RWPE2 (cell line): ENCODE data around the gene C8A.

Source experiments
- ATAC-seq: fragments of 200-7000 bp; cut with Tn5 transposase; 3 replicates; pipeline ENCODE4 v1.9.1; 2021; ENCODE audit warnings: low read depth
- DNase-seq: peaks from one replicate; pipeline ENCODE4 v3.0.0-alpha.2; 2020; ENCODE audit warnings: low spot score
- H3K27ac ChIP-seq: fragments of 450-650 bp; 2 replicates; pipeline ENCODE4 v1.5.1; 2017; ENCODE audit warnings: mild to moderate bottlenecking; ENCODE audit not compliant: poor library complexity, severe bottlenecking
- H3K27me3 ChIP-seq: fragments of 250-450 bp; sonication (Bioruptor Pico); 2 replicates; pipeline ENCODE4 v1.5.1; 2021; ENCODE audit warnings: mild to moderate bottlenecking, moderate library complexity; ENCODE audit not compliant: insufficient read depth, poor library complexity, severe bottlenecking
- H3K36me3 ChIP-seq: fragments of 250-450 bp; sonication (Bioruptor Pico); 2 replicates; pipeline ENCODE4 v1.5.1; 2020; ENCODE audit warnings: low read depth, mild to moderate bottlenecking, moderate library complexity
- H3K4me1 ChIP-seq: fragments of 250-450 bp; sonication (Bioruptor Pico); 2 replicates; pipeline ENCODE4 v1.5.1; 2021; ENCODE audit warnings: mild to moderate bottlenecking, moderate library complexity; ENCODE audit not compliant: insufficient read depth, poor library complexity, severe bottlenecking
- H3K4me3 ChIP-seq: fragments of 250-450 bp; sonication (Bioruptor Pico); 2 replicates; pipeline ENCODE4 v1.5.1; 2021; ENCODE audit warnings: mild to moderate bottlenecking, moderate library complexity; ENCODE audit not compliant: severe bottlenecking
- H3K9me3 ChIP-seq: fragments of 250-450 bp; sonication (Bioruptor Pico); 2 replicates; pipeline ENCODE4 v1.5.1; 2021; ENCODE audit warnings: mild to moderate bottlenecking, moderate library complexity; ENCODE audit not compliant: severe bottlenecking
- CTCF ChIP-seq: fragments of 450-650 bp; IDR thresholded peaks from one replicate; pipeline ENCODE4 v1.5.1; 2017; ENCODE audit warnings: mild to moderate bottlenecking, moderate library complexity; ENCODE audit not compliant: poor library complexity, severe bottlenecking

The C8A gene

GRCh38 chr1:56963667-56964066 lies 109.1 kb downstream of the C8A start:
- no peak for ATAC-seq
- H3K36me3 ChIP-seq: no peaks in the 10 kb centered on the region

GRCh38 chr1:56964349-56965017 lies 109.9 kb downstream of the C8A start:
- H3K36me3 ChIP-seq: no peaks in the 10 kb centered on the region
- H3K4me3 ChIP-seq: no peak overlapping the region
- ATAC-seq (no peak), DNase-seq (no peak)
- TF ChIP-seq CTCF: no peak
- no peak overlapping the region for H3K27ac ChIP-seq
- no peaks in the 10 kb centered on the region for H3K4me1 ChIP-seq
- no peaks in the 10 kb centered on the region for H3K9me3 ChIP-seq
- no peaks in the 10 kb centered on the region for H3K27me3 ChIP-seq

More at GRCh38 chr1:56963667-56964066, 109.1 kb downstream of the C8A start:
- no peak for TF ChIP-seq CTCF
- Histone ChIP-seq H3K27ac (no peak overlapping the region), H3K27me3 (no peaks in the 10 kb centered on the region), H3K4me3 (no peak overlapping the region), H3K9me3 (no peaks in the 10 kb centered on the region), H3K4me1 (no peaks in the 10 kb centered on the region)
- no peak for DNase-seq

- Histone ChIP-seq H3K9me3 (no peaks in the 10 kb centered on the region), H3K36me3 (no peaks in the 10 kb centered on the region), H3K27ac (no peak overlapping the region), H3K27me3 (no peaks in the 10 kb centered on the region), H3K4me1 (no peaks in the 10 kb centered on the region), H3K4me3 (no peak overlapping the region)
- ATAC-seq (no peak), DNase-seq (no peak)
- TF ChIP-seq CTCF: no peak
Observed at GRCh38 chr1:56965191-56965590, 110.6 kb downstream of the C8A start.

- H3K36me3 ChIP-seq: no peaks in the 10 kb centered on the region
- H3K27ac ChIP-seq: no peak within 1 kb of the TSS
- H3K4me3 ChIP-seq: no peak within 1 kb of the TSS
- no peaks in the 10 kb centered on the region for H3K4me1 ChIP-seq
- no peaks in the 10 kb centered on the region for H3K9me3 ChIP-seq
- ATAC-seq (no peak), DNase-seq (no peak)
- TF ChIP-seq CTCF: no peak
- H3K27me3 ChIP-seq: no peaks in the 10 kb centered on the region
Observed at GRCh38 chr1:56965916-56966697, 111.5 kb downstream of the C8A start, which contains the start of gene C8B. Gene C8B (minus strand): TSS chr1:56966015. CDS start chr1:56965948, 67 bp downstream.

- H3K27me3 ChIP-seq: no peaks in the 10 kb centered on the region
- H3K4me3 ChIP-seq: no peak overlapping the region
- no peaks in the 10 kb centered on the region for H3K36me3 ChIP-seq
- DNase-seq (no peak), ATAC-seq (no peak)
- no peaks in the 10 kb centered on the region for H3K4me1 ChIP-seq
- H3K27ac ChIP-seq: no peak overlapping the region
- no peak for TF ChIP-seq CTCF
- no peaks in the 10 kb centered on the region for H3K9me3 ChIP-seq
Observed at GRCh38 chr1:56966698-56966999, 112.1 kb downstream of the C8A start.
